CD8-positive, alpha-beta memory T cell (primary cell): ENCODE measurements around the gene SH3TC1. TPM values are rescaled to one million over a fixed set of nuclear protein-coding genes. Genes with fewer than 3 reads are reported as not detected.
A peak's percentile ranks its signal among the peaks of the same experiment; 100 is the strongest.

ENCODE experiments used
- CTCF ChIA-PET: fragments of 350-600 bp; sonication (Branson Sonifier 250); formaldehyde crosslinking; loops from one replicate; lab custom pipeline; 2021; ENCODE audit warnings: antibody characterized with exemption; lab: Charles Lee
- POLR2A ChIA-PET: fragments of 350-600 bp; sonication (Branson Sonifier 250); formaldehyde crosslinking; loops from one replicate; lab custom pipeline; 2021; ENCODE audit warnings: antibody characterized with exemption; lab: Charles Lee
- DNase-seq, 5 donors: peaks; one replicate each; pipeline versions ENCODE4 v3.0.0 to v3.0.0-alpha.2; 2020 to 2022; ENCODE audit warnings: mixed read lengths in 1 of 5
- H3K27ac ChIP-seq: one replicate; pipeline ENCODE4 v1.7.0; 2013; ENCODE audit warnings: low read depth, mild to moderate bottlenecking, low read length, moderate library complexity
- H3K27me3 ChIP-seq: 2 replicates; pipeline ENCODE4 v1.7.0; 2013; ENCODE audit warnings: low read length, mild to moderate bottlenecking; ENCODE audit not compliant: insufficient read depth, poor library complexity, severe bottlenecking
- H3K36me3 ChIP-seq: 2 replicates; pipeline ENCODE4 v1.7.0; 2013; ENCODE audit warnings: mild to moderate bottlenecking, low read length, moderate library complexity; ENCODE audit not compliant: insufficient read depth
- H3K4me1 ChIP-seq: 2 replicates; pipeline ENCODE4 v1.7.0; 2013; ENCODE audit warnings: mild to moderate bottlenecking, low read length, moderate library complexity; ENCODE audit not compliant: insufficient read depth
- H3K4me3 ChIP-seq: 2 replicates; pipeline ENCODE4 v1.7.0; 2013; ENCODE audit warnings: mild to moderate bottlenecking, low read length
- H3K9me3 ChIP-seq: 2 replicates; pipeline ENCODE4 v1.7.0; 2013; ENCODE audit warnings: mild to moderate bottlenecking, low read length
- H3K27ac Mint-ChIP-seq, 8 donors: one replicate each; pipeline ENCODE4 v1.8.0; 2020 to 2021; ENCODE audit warnings: mixed read lengths in 8 of 8, mild to moderate bottlenecking in 6 of 8, inconsistent platforms in 3 of 8, moderate library complexity in 3 of 8
- H3K27me3 Mint-ChIP-seq, 2 donors: one replicate each; pipeline ENCODE4 v1.8.0; 2020 to 2021; ENCODE audit warnings: mixed read lengths in 2 of 2, mild to moderate bottlenecking in 1 of 2, moderate library complexity in 1 of 2
- H3K36me3 Mint-ChIP-seq, 3 donors: one replicate each; pipeline ENCODE4 v1.8.0; 2020 to 2021; ENCODE audit warnings: mixed read lengths in 3 of 3, inconsistent platforms in 1 of 3, mild to moderate bottlenecking in 1 of 3
- H3K4me1 Mint-ChIP-seq, 3 donors: one replicate each; pipeline ENCODE4 v1.8.0; 2020 to 2021; ENCODE audit warnings: mixed read lengths in 3 of 3, inconsistent platforms in 1 of 3, mild to moderate bottlenecking in 1 of 3
- H3K4me3 Mint-ChIP-seq, 7 donors: one replicate each; pipeline ENCODE4 v1.8.0; 2020 to 2021; ENCODE audit warnings: mixed read lengths in 7 of 7, mild to moderate bottlenecking in 6 of 7, moderate library complexity in 4 of 7, inconsistent platforms in 2 of 7
- H3K9me3 Mint-ChIP-seq, 5 donors: one replicate each; pipeline ENCODE4 v1.8.0; 2020 to 2022; ENCODE audit warnings: mixed read lengths in 5 of 5, mild to moderate bottlenecking in 3 of 5, moderate library complexity in 2 of 5, inconsistent platforms in 1 of 5
- polyA plus RNA-seq: library from polyadenylated mRNA; unstranded; fragments of 300-500 nt; fragmentation: Illumina TruSeq; gene quantifications from one replicate; pipeline ENCODE4 v1.2.3, GENCODE V29; 2021
- total RNA-seq, 2 experiments: library from RNA; stranded (reverse); gene quantifications; one replicate each; pipeline ENCODE4 v1.2.3, GENCODE V29; 2021

Gene SH3TC1
- total and polyA plus RNA-seq, 3 experiments from 2014 or later: 7.5 to 12.2 (median 8.9) TPM

DNA sequence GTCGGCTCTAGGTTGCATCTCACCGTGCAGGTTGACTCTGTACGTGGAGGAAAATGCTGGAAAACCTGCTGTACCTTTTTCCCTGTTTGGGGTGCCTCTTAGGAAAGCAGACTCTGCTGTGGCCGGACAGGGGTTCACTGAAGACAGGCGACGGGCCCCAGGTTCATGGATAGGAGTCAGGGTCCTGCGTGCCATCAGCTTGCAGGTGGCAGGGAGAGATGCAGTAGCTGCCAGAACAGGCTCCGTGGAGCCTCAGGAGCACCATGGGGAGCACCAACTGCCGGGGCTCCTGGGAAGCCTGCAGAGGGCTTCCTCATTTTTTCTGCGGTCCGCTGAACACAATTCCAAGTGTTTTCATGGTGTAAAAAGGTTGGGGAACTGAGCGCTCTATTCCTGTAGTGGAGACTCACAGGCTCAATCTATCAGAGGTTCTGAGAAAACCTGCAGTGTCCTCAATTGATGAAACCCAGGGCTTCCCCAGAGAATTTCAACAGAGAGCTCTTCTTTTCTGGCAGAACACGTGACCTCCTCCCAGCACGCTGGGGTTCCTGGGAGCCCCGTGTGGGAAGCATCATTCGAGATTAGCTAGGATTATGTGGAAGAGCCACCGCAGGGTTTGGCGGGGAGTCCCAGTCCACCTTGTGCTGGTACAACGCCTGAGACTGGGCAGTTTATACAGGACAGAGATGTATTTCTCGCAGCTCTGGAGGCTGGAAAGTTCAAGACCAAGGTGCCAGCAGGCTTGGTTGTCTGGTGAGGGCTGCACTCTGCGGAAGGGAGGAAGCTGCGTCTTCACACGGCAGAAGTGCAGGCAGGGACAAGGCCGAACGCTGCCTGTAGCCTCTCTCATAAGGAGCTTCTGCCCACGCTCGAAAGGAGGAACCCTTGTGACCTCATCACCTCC lies 72.1 kb downstream of the SH3TC1 start:
- Histone ChIP-seq H3K9me3 (no peaks in the 10 kb centered on the region), H3K36me3 (no peaks in the 10 kb centered on the region), H3K4me3 (no peak overlapping the region), H3K27me3 (no peaks in the 10 kb centered on the region), H3K27ac (no peak overlapping the region), H3K4me1 (no peaks in the 10 kb centered on the region)
- no peak overlapping the region for H3K4me3 Mint-ChIP-seq
- H3K27me3 Mint-ChIP-seq: peaks cover 14 to 51% of the 10 kb centered on the region in 2 donors
- no peaks in the 10 kb centered on the region for H3K9me3 Mint-ChIP-seq
- H3K4me1 Mint-ChIP-seq: no peaks in the 10 kb centered on the region
- ChIA-PET POLR2A (no interaction called here), CTCF (no interaction called here)
- no peaks in the 10 kb centered on the region for H3K36me3 Mint-ChIP-seq
- no peak for DNase-seq
- no peak overlapping the region for H3K27ac Mint-ChIP-seq

GRCh38 chr4:8271821-8272220 lies 72.7 kb downstream of the SH3TC1 start:
- H3K36me3 Mint-ChIP-seq: no peaks in the 10 kb centered on the region
- H3K4me1 ChIP-seq: no peaks in the 10 kb centered on the region
- H3K27me3 Mint-ChIP-seq: peaks cover 14 to 50% of the 10 kb centered on the region in 2 donors
- no peaks in the 10 kb centered on the region for H3K27me3 ChIP-seq
- H3K27ac ChIP-seq: no peak overlapping the region
- no peaks in the 10 kb centered on the region for H3K4me1 Mint-ChIP-seq
- ChIA-PET POLR2A (no interaction called here), CTCF (no interaction called here)
- no peaks in the 10 kb centered on the region for H3K9me3 ChIP-seq
- no peak overlapping the region for H3K27ac Mint-ChIP-seq
- no peaks in the 10 kb centered on the region for H3K36me3 ChIP-seq
- no peak overlapping the region for H3K4me3 Mint-ChIP-seq
- DNase-seq: no peak
- no peak overlapping the region for H3K4me3 ChIP-seq
- no peaks in the 10 kb centered on the region for H3K9me3 Mint-ChIP-seq

GRCh38 chr4:8272472-8273428 lies 73.7 kb downstream of the SH3TC1 start:
- Histone ChIP-seq H3K27me3 (no peaks in the 10 kb centered on the region), H3K36me3 (no peaks in the 10 kb centered on the region), H3K27ac (no peak overlapping the region), H3K4me1 (no peaks in the 10 kb centered on the region), H3K9me3 (no peaks in the 10 kb centered on the region), H3K4me3 (no peak overlapping the region)
- Mint-ChIP-seq H3K4me1 (no peaks in the 10 kb centered on the region), H3K36me3 (no peaks in the 10 kb centered on the region), H3K27ac (no peak overlapping the region), H3K4me3 (no peak overlapping the region), H3K27me3 (peaks cover 14 to 48% of the 10 kb centered on the region in 2 donors), H3K9me3 (no peaks in the 10 kb centered on the region)
- DNase-seq: no peak
- ChIA-PET POLR2A (no interaction called here), CTCF (no interaction called here)

- Mint-ChIP-seq H3K27me3 (peaks cover 14 to 46% of the 10 kb centered on the region in 2 donors), H3K9me3 (no peaks in the 10 kb centered on the region), H3K27ac (peak overlapping the region in 1 of 8 donors; percentile 86), H3K4me3 (no peak overlapping the region), H3K36me3 (no peaks in the 10 kb centered on the region), H3K4me1 (no peaks in the 10 kb centered on the region)
- CTCF ChIA-PET: no interaction called here
- H3K4me3 ChIP-seq: no peak overlapping the region
- no peaks in the 10 kb centered on the region for H3K9me3 ChIP-seq
- H3K36me3 ChIP-seq: no peaks in the 10 kb centered on the region
- no peaks in the 10 kb centered on the region for H3K4me1 ChIP-seq
- no peak overlapping the region for H3K27ac ChIP-seq
- POLR2A ChIA-PET: no interaction called here
- H3K27me3 ChIP-seq: no peaks in the 10 kb centered on the region
- no peak for DNase-seq
Measured at GRCh38 chr4:8273450-8273849, 74.4 kb downstream of the SH3TC1 start.

GRCh38 chr4:8274066-8274652 lies 75.1 kb downstream of the SH3TC1 start:
- CTCF ChIA-PET: no interaction called here
- DNase-seq: no peak
- no peaks in the 10 kb centered on the region for H3K36me3 ChIP-seq

DNA sequence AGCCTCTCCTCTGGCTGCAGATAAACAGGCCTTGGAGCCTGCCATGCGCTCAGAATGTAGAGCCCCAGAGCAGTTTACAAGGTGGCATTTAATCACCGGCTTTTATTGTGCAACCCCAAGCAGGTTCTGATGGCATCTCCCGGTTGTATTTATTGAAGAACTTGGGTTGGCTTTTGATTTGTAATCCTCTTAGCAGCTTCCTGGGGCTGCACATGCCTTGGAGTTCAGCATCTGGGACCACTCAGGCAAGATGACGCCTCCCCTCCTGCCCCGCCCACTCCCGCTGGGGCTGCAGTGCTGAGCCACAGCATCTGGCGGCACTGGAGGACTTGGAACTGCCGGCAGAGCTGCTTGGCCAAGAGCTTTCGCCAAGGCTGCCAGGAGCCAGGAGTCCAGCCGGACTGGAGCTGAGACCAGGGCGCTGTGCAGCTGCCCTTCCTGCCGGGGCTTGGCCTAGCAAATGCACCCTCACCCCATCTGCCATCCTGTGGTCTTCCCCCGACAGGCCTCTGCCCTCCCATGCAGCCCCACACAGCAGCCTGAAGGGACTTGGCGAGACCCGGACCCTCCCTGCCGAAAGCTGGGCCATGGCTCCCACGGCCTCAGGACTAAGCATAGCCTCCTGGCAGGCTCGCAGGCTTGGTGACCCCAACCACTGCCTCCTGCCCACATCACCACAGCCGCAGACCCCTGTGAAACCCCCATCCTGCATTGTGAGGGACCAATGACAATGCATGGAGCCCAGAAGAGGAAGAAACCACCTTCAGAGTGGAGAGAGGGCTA lies 75.9 kb downstream of the SH3TC1 start:
- no peak overlapping the region for H3K4me3 ChIP-seq
- Mint-ChIP-seq H3K36me3 (no peaks in the 10 kb centered on the region), H3K4me1 (no peaks in the 10 kb centered on the region), H3K4me3 (no peak overlapping the region), H3K27ac (no peak overlapping the region), H3K9me3 (no peaks in the 10 kb centered on the region), H3K27me3 (peaks cover 14 to 37% of the 10 kb centered on the region in 2 donors)
- H3K9me3 ChIP-seq: no peaks in the 10 kb centered on the region
- ChIA-PET POLR2A (no interaction called here), CTCF (no interaction called here)
- DNase-seq: no peak
- H3K27me3 ChIP-seq: no peaks in the 10 kb centered on the region
- no peaks in the 10 kb centered on the region for H3K4me1 ChIP-seq
- H3K27ac ChIP-seq: no peak overlapping the region
- H3K36me3 ChIP-seq: no peaks in the 10 kb centered on the region

More at GRCh38 chr4:8274066-8274652, 75.1 kb downstream of the SH3TC1 start:
- no peaks in the 10 kb centered on the region for H3K9me3 ChIP-seq
- Mint-ChIP-seq H3K27ac (peak overlapping the region in 1 of 8 donors; percentile 86), H3K4me3 (no peak overlapping the region), H3K9me3 (no peaks in the 10 kb centered on the region), H3K36me3 (no peaks in the 10 kb centered on the region), H3K27me3 (peaks cover 14 to 38% of the 10 kb centered on the region in 2 donors), H3K4me1 (no peaks in the 10 kb centered on the region)
- H3K4me1 ChIP-seq: no peaks in the 10 kb centered on the region
- no peak overlapping the region for H3K4me3 ChIP-seq
- POLR2A ChIA-PET: no interaction called here
- H3K27me3 ChIP-seq: no peaks in the 10 kb centered on the region
- no peak overlapping the region for H3K27ac ChIP-seq

DNA sequence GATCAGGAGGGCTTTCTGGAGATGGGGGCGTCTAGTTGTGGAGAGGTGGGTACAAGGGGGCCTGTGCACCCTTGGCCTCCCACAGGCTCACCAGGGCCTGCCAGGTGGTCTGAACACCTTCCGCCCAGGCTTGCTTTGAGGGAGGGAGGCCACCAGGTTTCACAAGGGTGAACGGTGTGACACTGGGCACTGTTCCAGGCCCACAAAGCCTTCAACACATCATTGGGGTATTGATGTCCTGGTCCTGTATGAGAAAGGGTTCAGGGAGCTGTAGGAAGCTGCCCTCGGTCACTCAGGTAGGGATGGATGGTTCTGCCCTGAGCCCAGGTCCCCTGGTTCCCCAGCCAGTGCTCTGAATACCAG lies 76.4 kb downstream of the SH3TC1 start:
- Histone ChIP-seq H3K36me3 (no peaks in the 10 kb centered on the region), H3K4me3 (no peak overlapping the region), H3K9me3 (no peaks in the 10 kb centered on the region), H3K27me3 (no peaks in the 10 kb centered on the region), H3K4me1 (no peaks in the 10 kb centered on the region), H3K27ac (no peak overlapping the region)
- no peaks in the 10 kb centered on the region for H3K9me3 Mint-ChIP-seq
- peaks cover 14 to 37% of the 10 kb centered on the region in 2 donors for H3K27me3 Mint-ChIP-seq
- H3K4me1 Mint-ChIP-seq: no peaks in the 10 kb centered on the region
- ChIA-PET CTCF (no interaction called here), POLR2A (no interaction called here)
- H3K27ac Mint-ChIP-seq: no peak overlapping the region
- H3K36me3 Mint-ChIP-seq: no peaks in the 10 kb centered on the region
- H3K4me3 Mint-ChIP-seq: no peak overlapping the region
- no peak for DNase-seq
